ENCODE data around the gene CELA3B. TPM values are rescaled to one million over a fixed set of nuclear protein-coding genes. Genes with fewer than 3 reads are reported as not detected.

Gene CELA3B
- total RNA-seq, 4 donors from 2014 or later, result 2.0 TPM; not detected in 3

DNA sequence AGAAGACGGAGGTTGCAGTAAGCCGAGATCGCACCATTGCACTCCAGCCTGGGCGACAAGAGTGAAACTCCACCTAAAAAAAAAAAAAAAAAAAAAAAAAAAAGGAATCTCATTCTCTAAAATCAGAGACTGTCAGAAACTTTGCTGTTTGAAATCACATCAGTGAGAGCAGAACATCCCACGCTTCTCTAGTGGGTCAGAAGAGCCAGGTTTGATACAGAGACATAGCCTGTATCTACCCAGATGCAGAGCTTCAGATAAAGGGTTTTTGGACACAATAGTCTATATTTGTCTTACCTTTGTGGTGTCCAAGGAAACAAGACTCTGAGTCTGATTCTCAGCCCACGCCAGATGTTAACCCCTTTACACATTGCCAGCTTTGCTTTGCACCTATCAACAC lies 44.2 kb downstream of the CELA3B start:
- no peak for ATAC-seq (ENCODE audit: low FRiP score)
- TF ChIP-seq, protein P1, sequence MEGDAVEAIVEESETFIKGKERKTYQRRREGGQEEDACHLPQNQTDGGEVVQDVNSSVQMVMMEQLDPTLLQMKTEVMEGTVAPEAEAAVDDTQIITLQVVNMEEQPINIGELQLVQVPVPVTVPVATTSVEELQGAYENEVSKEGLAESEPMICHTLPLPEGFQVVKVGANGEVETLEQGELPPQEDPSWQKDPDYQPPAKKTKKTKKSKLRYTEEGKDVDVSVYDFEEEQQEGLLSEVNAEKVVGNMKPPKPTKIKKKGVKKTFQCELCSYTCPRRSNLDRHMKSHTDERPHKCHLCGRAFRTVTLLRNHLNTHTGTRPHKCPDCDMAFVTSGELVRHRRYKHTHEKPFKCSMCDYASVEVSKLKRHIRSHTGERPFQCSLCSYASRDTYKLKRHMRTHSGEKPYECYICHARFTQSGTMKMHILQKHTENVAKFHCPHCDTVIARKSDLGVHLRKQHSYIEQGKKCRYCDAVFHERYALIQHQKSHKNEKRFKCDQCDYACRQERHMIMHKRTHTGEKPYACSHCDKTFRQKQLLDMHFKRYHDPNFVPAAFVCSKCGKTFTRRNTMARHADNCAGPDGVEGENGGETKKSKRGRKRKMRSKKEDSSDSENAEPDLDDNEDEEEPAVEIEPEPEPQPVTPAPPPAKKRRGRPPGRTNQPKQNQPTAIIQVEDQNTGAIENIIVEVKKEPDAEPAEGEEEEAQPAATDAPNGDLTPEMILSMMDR (IDR thresholded peaks at IDR 0.05), result no peak
- DNase-seq (ENCODE audit: low spot score), result no peak

DNA sequence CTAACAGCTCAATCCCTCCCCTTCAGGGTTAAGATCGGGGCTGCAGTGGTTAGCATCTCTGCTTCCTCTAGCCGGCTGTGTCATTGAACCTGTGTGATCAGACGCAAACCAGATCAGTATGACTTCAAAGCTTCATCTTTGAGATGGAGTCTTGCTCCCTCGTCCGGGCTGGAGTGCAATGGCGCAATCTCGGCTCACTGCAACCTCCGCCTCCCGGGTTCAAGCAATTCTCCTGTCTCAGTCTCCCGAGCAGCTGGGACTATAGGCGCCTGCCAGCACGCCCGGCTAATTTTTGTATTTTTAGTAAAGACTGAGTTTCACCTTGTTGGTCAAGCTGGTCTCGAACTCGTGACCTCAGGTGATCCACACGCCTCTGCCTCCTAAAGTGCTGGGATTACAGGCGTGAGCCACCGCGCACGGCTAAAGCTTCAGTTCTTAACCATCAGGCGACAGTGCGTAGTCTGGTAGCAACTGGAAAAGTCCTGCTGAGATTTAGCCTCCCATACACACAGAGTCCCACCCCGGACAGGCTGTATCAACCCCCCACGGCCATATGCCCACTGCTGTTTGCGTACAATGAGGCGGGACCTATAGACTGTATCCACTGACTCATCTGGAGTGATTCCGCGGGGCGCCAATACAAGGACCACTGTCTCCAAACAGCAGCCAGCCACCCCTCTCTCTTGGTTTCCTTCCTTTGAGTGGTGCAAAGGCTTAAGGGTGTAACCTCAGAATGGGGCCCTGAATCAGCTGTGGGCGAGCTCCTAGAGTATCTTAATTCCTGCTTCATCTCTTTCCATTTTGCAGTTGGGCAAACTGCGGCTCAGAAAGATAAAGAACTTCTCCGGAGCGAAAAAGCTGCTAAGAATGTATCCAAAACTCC lies 47.9 kb downstream of the CELA3B start:
- TF ChIP-seq, protein P1 (IDR thresholded peaks at IDR 0.05), result no peak
- ATAC-seq (ENCODE audit: low FRiP score) (peak; percentile 64), DNase-seq (ENCODE audit: low spot score) (peak; percentile 34)

DNA sequence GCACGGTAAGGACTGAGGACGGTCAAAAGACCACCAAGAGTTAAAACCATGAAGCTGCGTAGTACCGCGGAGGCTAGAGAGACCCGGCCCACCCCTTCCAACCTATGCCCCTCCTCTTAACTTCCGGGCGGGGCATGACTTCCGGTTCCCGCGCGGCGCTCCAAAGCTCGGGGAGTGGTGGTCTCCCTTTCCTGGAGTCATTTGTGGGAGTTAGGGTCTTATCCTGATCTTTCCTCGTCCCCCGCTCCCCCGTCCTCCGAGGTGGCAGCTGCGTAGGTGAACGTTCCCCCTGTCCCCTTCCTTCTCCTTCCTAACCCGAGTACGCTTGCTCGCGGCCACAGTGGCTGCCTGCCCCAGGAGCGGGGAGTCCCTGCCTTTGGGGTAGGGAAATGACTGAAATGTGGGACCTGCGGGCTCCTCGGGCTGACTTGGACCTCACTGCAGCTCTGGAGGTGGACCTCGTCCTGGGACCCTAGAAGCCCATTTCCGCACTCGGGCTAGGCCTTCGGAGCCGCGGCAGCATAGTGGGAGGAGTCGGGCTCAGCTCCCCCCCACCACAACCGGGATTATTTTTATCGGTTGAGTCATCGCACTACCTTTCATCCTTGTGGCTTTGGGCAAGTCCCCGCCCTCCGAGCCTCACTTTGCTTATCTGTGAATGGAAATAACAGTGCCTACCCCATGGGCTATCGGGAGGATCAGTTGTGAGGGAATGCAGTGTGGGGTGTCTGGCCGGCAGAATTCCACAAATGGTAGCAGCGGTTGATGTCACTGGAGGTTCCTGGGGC lies 48.7 kb downstream of the CELA3B start:
- TF ChIP-seq, protein P1 (IDR thresholded peaks at IDR 0.05), result no peak
- DNase-seq (ENCODE audit: low spot score) (peak; percentile 60), ATAC-seq (ENCODE audit: low FRiP score) (peak; percentile 93)

DNA sequence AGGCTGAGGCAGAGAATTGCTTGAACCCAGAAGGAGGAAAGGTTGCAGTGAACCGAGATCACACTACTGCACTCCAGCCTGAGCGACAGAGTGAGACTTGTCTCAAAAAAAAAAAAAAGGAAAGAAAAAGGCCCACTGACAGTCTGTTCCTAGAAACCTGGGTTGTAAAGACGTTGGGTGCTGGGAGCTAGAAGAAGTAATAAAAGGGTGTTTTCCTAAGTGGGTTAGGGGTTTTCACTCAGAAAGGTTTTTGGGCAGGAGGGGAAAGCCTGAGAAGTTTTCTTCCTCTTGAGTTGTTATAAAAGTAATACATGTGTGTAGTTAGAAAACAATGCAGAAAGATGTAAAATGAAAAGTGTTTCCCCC lies 50.1 kb downstream of the CELA3B start:
- ATAC-seq (ENCODE audit: low FRiP score), result no peak
- TF ChIP-seq, protein P1 (IDR thresholded peaks at IDR 0.05), result no peak
- DNase-seq (ENCODE audit: low spot score), result no peak

DNA sequence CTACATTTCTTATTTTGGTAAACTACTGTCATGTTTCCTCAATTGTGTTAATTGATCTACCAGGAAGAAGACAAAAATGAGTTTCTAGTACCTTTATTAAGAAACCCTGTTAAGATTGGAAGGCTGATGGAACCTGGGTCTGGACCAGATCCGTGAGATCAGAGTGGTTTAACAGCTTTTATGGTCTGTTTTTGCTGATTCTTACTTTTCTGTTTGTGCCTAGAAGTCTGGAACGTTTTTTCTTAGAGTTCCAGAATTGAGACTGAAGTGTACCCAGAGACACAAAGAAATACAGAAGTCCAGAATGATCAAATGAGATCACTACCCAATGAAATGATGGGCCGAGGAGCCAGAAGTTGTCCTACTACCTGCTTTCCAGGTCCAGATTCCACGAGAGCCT lies 53.2 kb downstream of the CELA3B start:
- TF ChIP-seq, protein P1 (IDR thresholded peaks at IDR 0.05), result no peak
- ATAC-seq (ENCODE audit: low FRiP score) (no peak), DNase-seq (ENCODE audit: low spot score) (no peak)

DNA sequence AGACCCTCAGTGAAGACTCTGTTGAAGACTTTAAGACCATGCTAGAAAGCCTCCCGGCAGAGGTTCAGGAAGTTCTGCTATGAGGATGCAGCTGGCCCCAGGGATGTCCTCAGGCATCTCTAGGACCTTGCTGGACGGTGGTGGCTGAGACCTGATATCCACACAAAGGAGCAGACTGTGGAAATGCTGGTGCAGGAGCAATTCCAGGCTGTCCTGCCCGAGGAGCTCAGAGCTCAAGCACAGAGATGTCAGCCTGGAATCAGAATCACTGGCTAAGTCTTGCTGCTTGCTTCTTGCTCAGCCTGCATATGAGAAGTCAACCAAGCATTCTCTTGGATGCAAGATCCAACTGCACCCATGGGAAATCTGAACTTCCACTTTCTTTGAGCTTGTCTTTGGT lies 53.7 kb downstream of the CELA3B start:
- TF ChIP-seq, protein P1 (IDR thresholded peaks at IDR 0.05), result no peak
- ATAC-seq (ENCODE audit: low FRiP score), result no peak
- no peak for DNase-seq (ENCODE audit: low spot score)

Data from omental fat pad (tissue), 4 donors.